A172 (cell line): ENCODE measurements around the gene PSMA2. TPM values are rescaled to one million over a fixed set of nuclear protein-coding genes. Genes with fewer than 3 reads are reported as not detected.
A peak's percentile ranks its signal among the peaks of the same experiment; 100 is the strongest.

Experiments
- DNase-seq: peaks from one replicate; pipeline ENCODE4 v3.0.0-alpha.2; 2015; ENCODE audit warnings: low spot score
- total RNA-seq: library from RNA; depleted of rRNA; stranded (reverse); fragments of >200 nt; shearing (Covaris generic); gene quantifications from 2 replicates; pipeline ENCODE4 v1.2.3, GENCODE V29; 2014; rRNA removed

Gene PSMA2
- 430 and 440 TPM in 2 replicates for total RNA-seq

DNA sequence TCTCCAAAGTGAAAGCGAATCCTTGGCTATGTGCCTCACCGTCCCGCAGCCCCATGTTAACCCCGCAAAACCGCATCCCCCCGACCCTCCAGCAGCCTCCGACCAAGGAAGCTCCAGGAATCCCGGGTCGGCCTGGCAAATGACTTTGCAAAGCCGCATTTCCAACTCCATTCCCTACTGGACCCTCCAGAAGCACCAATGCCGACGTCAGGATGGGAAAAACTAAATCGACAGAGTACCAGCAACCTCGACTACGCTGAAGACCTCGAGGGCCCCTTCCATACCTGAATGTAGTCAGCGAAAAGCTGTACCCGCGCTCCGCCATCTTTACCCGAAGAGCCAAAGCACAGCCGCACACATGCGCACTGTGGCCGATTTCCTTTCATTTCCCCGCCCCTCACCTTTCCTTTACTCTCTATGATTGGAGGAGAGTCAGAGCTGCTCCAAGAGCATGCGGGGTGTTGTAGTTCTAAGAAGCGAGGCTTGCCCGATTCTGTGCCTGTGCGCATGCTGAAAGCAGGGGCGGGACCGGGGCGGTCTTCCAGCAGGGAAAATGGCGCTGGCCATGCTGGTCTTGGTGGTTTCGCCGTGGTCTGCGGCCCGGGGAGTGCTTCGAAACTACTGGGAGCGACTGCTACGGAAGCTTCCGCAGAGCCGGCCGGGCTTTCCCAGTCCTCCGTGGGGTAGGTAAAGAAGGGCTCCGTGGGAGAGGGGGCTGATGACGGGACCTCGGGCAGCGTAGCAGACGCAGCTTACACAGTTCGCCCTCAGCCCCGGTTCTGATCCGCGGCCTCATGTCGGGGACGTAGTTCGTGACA, at the start of gene PSMA2, which contains the start of gene MRPL32:
Gene PSMA2, minus strand, starts transcription at position 341 of the 818 bp plus-strand sequence. Its CDS starts 16 bp downstream, at position 325.
Gene MRPL32, plus strand, starts transcription at position 543 of the 818 bp plus-strand sequence. Its CDS starts 11 bp downstream, at position 554.
- peak; percentile 98 for DNase-seq

DNA sequence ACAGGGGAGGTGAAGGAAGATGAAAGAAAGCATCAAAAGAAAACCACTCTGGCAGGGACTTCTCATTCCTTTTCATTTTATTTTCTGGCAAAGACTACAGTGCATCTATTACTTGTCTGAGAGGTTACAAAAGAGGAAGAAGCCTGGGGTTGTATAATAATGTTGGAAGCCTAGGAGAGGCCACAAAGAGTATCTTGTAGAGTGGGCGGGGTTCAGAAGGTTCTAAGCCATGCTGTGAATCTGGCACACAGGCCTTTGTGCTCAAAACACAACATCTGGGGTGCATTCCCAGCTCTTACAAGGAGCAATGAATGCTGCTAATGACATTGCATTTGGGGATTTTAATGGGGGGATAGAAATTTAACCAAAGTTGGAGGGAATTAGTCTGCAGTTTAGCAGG, 49.6 kb upstream of the PSMA2 start:
- DNase-seq: no peak

DNA sequence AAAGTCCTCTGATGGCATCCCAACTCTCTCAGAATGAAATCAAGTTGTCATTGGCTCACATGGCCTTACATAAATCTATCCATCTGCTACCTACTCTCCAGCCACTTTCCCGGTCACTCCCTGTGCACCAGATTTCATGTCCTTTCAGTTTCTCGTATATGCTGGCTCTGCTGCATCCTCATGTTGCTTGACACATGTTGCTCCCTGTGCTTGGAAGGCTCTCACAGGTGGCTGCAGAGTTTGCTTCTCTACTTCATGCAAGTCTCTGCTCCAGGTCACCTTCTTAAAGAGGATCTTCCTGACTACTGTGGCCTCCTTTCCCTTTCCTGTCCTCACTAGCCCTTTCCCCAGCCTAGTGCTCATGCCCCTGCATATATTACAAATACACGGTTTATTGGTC, 48.5 kb upstream of the PSMA2 start:
- DNase-seq: no peak

DNA sequence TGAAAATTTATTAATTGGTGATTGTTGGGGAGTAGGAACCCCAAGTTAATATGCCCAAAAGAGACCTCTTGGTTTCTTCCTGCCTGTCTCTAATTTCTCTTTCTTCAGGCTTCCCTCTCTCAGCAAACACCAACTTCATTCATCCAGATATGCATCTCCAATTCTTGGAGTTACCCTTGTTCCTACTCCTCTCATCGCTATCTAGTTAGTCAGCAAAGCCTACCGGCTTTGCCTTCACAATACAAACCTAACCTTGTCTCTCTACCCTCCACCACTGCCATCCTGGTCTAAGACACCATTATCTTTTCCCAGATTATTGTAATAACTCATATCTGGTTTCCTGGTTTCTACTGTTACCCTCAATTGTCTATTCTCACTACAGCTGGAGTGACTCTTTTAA, 48.1 kb upstream of the PSMA2 start:
- no peak for DNase-seq

DNA sequence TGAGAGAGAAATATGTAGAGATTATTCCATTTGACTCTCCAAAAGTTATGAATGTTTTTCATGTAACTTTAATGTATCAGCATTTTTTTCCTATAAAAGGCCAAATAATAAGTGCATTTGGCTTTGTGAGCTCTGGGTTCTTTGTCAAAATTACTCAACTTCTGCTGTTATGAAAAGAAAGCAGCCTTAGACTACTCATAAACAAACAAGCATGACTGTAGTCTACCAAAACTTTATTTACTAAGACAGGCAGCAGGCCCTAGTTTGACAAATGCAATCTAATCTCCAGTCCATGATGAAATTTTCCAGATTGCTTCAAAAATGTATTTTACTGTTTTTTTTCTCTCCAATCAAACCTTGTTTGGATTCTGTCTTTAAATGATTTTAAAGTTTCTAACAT, 46.5 kb upstream of the PSMA2 start:
- no peak for DNase-seq

DNA sequence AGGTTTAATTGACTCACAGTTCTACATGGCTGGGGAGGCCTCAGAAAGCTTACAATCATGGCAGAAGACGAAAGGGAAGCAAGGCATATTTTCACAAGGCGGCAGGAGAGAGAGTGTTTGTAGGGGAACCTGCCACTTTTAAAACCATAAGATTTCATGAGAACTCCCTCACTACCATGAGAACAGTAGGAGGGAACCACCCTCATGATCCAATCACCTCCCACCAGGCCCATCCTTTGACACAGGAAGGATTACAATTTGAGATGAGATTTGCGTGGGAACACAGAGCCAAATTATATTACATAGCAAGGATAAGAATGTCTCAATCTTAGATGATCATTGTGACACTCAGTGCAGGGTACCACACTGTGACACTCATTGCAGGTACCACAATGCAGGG, 44.4 kb upstream of the PSMA2 start:
- no peak for DNase-seq

GRCh38 chr7:42972699-42973500, 40.9 kb upstream of the PSMA2 start:
- DNase-seq: peak; percentile 96

DNA sequence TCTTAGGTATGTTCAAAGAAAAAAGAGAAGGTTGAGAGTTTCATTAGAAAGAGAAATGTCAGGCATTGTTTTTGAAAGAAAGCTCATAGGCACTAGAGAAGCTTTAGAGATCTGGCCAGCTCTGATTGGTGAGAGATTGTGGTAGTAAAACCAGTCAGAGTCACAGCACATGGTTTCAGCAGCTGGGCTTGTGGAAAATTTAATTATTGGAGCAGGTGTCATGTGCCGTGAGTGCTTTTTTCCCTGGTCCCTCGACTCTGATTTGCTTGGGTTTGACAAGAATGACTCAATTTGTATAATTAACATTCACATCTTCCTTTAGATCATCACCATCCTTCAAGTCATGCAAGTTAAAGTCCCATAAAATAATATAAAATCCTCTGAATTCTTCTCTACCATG, 35.4 kb upstream of the PSMA2 start:
- DNase-seq: no peak

- no peak for DNase-seq
Observed at GRCh38 chr7:42964849-42965805, 33.2 kb upstream of the PSMA2 start.

- no peak for DNase-seq
Observed at GRCh38 chr7:42964293-42964692, 32.3 kb upstream of the PSMA2 start.

DNA sequence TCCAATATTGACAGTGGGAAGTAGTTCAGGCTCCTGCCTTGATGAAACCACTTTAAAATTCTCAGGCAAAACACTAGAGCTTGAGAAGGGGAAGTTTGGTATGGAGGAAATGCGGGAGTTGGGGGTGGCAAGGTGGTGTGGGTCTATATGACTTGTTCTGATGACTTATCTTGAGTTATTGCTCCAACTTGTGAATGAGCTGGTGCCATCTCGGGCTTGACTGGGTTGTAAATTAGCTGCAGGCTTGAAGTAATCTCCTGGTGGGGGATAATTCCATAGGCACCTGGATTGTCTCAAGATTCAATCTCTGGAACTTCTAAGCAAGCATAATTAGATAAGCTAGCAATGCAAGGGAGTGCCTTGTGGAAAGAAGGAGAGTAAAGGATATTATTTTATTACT, 29.2 kb upstream of the PSMA2 start:
- DNase-seq: no peak

- DNase-seq: no peak
Observed at GRCh38 chr7:42960762-42961161, 28.8 kb upstream of the PSMA2 start.

DNA sequence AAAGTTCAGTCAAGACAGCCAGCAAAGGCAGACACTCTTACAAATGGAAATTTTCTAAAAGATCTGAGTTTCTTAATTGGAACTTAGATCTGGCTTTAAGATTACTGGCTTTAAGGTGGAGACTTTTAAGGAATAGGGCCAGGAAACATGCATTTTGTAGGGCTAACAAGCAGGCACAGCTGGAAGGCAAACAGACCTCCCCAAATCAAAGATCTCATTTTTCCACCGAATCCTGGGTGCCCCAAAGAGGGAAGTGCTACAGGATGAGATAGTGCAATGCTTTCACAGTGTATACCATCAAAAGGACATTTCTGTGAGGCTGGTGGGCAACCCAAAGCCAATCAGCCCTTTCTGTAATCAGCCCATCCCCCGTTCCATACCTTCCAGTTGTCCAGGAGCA, 27.6 kb upstream of the PSMA2 start:
- no peak for DNase-seq

- no peak for DNase-seq
Observed at GRCh38 chr7:42956062-42956461, 24.1 kb upstream of the PSMA2 start.

GRCh38 chr7:42953994-42954393, 22.0 kb upstream of the PSMA2 start:
- no peak for DNase-seq

DNA sequence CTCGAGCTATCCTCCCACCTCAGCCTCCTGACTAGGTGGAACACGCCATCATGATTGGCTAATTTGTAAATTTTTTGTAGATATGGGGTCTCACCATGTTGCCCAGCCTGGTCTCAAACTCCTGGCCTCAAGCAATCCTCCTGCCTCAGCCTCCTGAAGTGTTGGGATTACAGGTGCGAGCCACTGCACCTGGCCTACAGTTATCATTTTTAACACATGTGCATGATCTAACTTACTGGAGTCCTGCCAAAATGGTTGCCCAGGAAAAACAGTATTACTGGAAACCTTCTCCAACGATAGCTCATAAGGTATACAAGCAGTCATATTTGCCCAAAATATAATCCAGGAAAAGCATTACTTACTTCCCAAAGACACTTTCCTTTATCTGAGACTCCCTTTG, 20.4 kb upstream of the PSMA2 start:
- DNase-seq: no peak

DNA sequence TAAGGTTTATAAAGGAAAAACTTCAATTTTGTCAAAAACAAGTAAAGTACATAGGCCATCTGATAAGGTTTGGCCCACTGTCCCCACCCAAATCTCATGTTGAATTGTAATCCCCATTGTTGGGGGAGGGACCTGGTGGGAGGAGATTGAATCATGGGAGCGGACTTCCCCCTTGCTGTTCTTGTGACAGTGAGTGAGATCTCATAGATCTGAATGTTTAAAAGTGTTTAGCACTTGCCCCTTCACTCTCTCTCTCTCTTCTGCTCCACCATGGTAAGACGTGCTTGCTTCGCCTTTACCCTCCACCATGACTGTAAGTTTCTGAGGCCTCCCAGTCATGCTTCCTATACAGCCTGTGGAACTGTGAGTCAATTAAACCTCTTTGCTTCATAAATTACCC, 18.4 kb upstream of the PSMA2 start:
- no peak for DNase-seq

- no peak for DNase-seq
Observed at GRCh38 chr7:42947521-42947920, 15.5 kb upstream of the PSMA2 start.

- DNase-seq: no peak
Observed at GRCh38 chr7:42946627-42946950, 14.6 kb upstream of the PSMA2 start.

DNA sequence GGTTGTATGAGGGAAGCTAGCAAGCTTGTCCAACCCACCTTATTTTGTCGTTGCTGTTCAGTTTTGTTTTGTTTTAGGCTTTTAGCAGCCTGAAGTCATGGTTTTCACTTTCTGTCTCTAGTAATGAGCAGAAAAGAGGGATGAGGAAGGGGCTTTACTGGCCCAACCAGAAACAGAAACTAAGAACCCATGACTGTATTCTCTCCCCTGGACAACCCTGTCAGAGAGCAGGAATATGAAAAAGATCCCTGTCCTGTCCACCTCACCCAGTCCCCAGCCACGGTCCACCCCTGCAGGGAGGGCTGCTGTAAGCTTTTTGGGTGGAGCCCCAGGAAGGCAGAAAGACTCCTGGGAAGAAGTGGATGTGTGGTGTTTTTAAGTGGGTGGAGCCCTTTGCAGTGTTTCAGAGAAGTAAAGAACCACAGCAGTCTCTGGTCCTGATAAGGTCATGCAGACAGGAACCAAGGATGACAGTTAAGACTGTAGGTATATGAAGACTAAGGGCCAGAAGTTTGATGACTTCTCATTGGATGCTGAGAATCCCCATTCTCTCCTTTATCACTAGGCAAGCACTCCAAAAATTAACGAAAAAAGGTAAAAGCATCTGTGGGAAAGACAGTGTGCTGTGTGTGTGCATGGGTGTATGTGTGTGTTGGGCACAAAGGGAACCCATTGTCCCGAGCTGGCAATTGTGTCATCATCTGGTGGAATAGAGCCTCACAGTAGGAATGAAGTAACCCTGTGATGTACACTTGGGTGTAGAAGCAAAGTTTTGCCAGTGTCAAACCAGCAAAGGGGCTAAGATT, 14.1 kb upstream of the PSMA2 start:
- peak; percentile 57 for DNase-seq
